ENCODE measurements around the gene PBX1.

- TF ChIP-seq POLR2A (IDR thresholded peaks at IDR 0.05) (no peak), CTCF (IDR thresholded peaks at IDR 0.05) (no peak), POLR2AphosphoS5 (IDR thresholded peaks at IDR 0.05) (no peak), EP300 (IDR thresholded peaks at IDR 0.05) (no peak)
Observed at GRCh38 chr1:164846731-164847691, 288.0 kb downstream of the PBX1 start.
